HepG2 (cell line): ENCODE results near the gene E2F8. TPM values are rescaled to one million over a fixed set of nuclear protein-coding genes. Genes with fewer than 3 reads are reported as not detected.

Source experiments
- ATAC-seq: fragments of 200-7000 bp; cut with Tn5 transposase; 3 replicates; pipeline ENCODE4 v1.9.1; 2020; ENCODE audit warnings: mild to moderate bottlenecking, moderate library complexity
- BruUV-seq: library from RNA; stranded (reverse); fragments of 400-500 nt; replicated peaks from 2 replicates; lab custom pipeline; 2021; lab: Mats Ljungman, UMichigan
- CTCF ChIA-PET: fragments of 300-600 bp; formaldehyde crosslinking; extraction: SDS; loops from one replicate; lab custom pipeline; 2021; ENCODE audit warnings: low total read pairs, inconsistent platforms, low intra/inter-chr PET ratio; lab: Yijun Ruan, JAX
- POLR2A ChIA-PET: fragments of 350-600 bp; sonication (Branson Sonifier 250); formaldehyde crosslinking; loops from one replicate; lab custom pipeline; 2020; ENCODE audit warnings: antibody characterized with exemption, inconsistent platforms; lab: Yijun Ruan, JAX
- DNase-seq: peaks from one replicate; pipeline ENCODE4 v3.0.0-alpha.2; 2015; ENCODE audit warnings: low spot score
- FAIRE-seq: peaks from 3 replicates; lab custom pipeline; 2011; peaks lifted over from hg19 to GRCh38; lab: Jason Lieb, UNC
- H2AFZ ChIP-seq: one replicate; pipeline ENCODE4 v1.6.1; 2011; ENCODE audit warnings: low read length, inconsistent platforms
- H3K27ac ChIP-seq: fragments of 300-600 bp; 3 replicates; pipeline ENCODE4 v1.8.0; 2011; ENCODE audit warnings: mixed run types, mild to moderate bottlenecking, mixed read lengths, low read length, inconsistent platforms; ENCODE audit not compliant: insufficient read depth; ENCODE audit errors: extremely low read length
- H3K27me3 ChIP-seq, 2 experiments: fragments of 200-600 bp in 1 of 2; 2 replicates in 1 of 2; 3 replicates in 1 of 2; pipeline versions ENCODE4 v1.6.0 to v1.8.0; 2011; ENCODE audit warnings: low read length in 2 of 2, mild to moderate bottlenecking in 2 of 2, moderate library complexity in 2 of 2, inconsistent platforms in 1 of 2; ENCODE audit not compliant: insufficient read depth in 2 of 2, control insufficient read depth in 1 of 2
- H3K36me3 ChIP-seq, 2 experiments: fragments of 200-600 bp in 1 of 2; replicated peaks in 1 of 2; 2 replicates in 1 of 2; 3 replicates in 1 of 2; pipeline versions ENCODE4 v1.5.1 to v1.8.0; 2011; ENCODE audit warnings: low read length in 2 of 2, inconsistent platforms in 1 of 2; ENCODE audit not compliant: insufficient read depth in 2 of 2, control insufficient read depth in 1 of 2
- H3K4me1 ChIP-seq: 2 replicates; pipeline ENCODE4 v1.5.1; 2012; ENCODE audit warnings: low read length, inconsistent platforms; ENCODE audit not compliant: insufficient read depth
- H3K4me2 ChIP-seq: 2 replicates; pipeline ENCODE4 v1.6.0; 2011; ENCODE audit warnings: low read depth, low read length, inconsistent platforms
- H3K4me3 ChIP-seq, 3 experiments: fragments of 200-600 bp in 1 of 3; sonication (generic), shearing (Covaris generic) in 1 of 3; replicated peaks in 1 of 3; 2 replicates each; pipeline ENCODE4 v1.5.1; 2011 to 2016; ENCODE audit warnings: low read length in 3 of 3, inconsistent platforms in 2 of 3, low read depth in 2 of 3, mild to moderate bottlenecking in 2 of 3, control low read depth in 1 of 3, mixed read lengths in 1 of 3; ENCODE audit not compliant: insufficient read depth in 1 of 3
- H3K79me2 ChIP-seq: one replicate; pipeline ENCODE4 v1.6.1; 2011; ENCODE audit warnings: low read length, inconsistent platforms; ENCODE audit not compliant: insufficient read depth
- H3K9ac ChIP-seq: 2 replicates; pipeline ENCODE4 v1.6.0; 2011; ENCODE audit warnings: mild to moderate bottlenecking, low read depth, low read length, inconsistent platforms; ENCODE audit not compliant: insufficient read depth
- H3K9me3 ChIP-seq: 2 replicates; pipeline ENCODE4 v1.5.1; 2012; ENCODE audit warnings: mild to moderate bottlenecking, low read length
- H4K20me1 ChIP-seq: 2 replicates; pipeline ENCODE4 v1.6.0; 2011; ENCODE audit warnings: inconsistent platforms, mild to moderate bottlenecking, low read length, moderate library complexity; ENCODE audit not compliant: insufficient read depth
- CCAR2 ChIP-seq: fragments of 200-400 bp; formaldehyde crosslinking; optimal IDR thresholded peaks from 2 replicates; pipeline ENCODE3; 2018; ENCODE audit warnings: low read depth, mild to moderate bottlenecking, low read length, moderate library complexity
- CENPX ChIP-seq: sonication (generic); formaldehyde crosslinking; IDR thresholded peaks from 2 replicates; pipeline ENCODE4 v1.9.0; 2021; ENCODE audit warnings: mild to moderate bottlenecking, missing genetic modification reagents, moderate library complexity
- HDAC2 ChIP-seq: sonication (generic); formaldehyde crosslinking; IDR thresholded peaks from 2 replicates; pipeline ENCODE4 v1.4.0; 2020; ENCODE audit warnings: missing genetic modification reagents
- JARID2 ChIP-seq: sonication (generic); formaldehyde crosslinking; IDR thresholded peaks from 2 replicates; pipeline ENCODE4 v1.8.1; 2023; ENCODE audit warnings: missing genetic modification reagents, inconsistent platforms; ENCODE audit not compliant: insufficient replicate concordance
- MEF2D ChIP-seq: sonication (generic); formaldehyde crosslinking; IDR thresholded peaks from 2 replicates; pipeline ENCODE4 v1.5.1; 2020; ENCODE audit warnings: mild to moderate bottlenecking, missing genetic modification reagents
- PHB2 ChIP-seq: fragments of 450-650 bp; IDR thresholded peaks from 2 replicates; pipeline ENCODE4 v1.6.1; 2018; ENCODE audit not compliant: partially characterized antibody
- PTBP1 ChIP-seq: fragments of 200-400 bp; formaldehyde crosslinking; IDR thresholded peaks from 2 replicates; pipeline ENCODE4 v1.6.1; 2018; ENCODE audit warnings: low read length, low read depth; ENCODE audit not compliant: poor library complexity, severe bottlenecking
- RBFOX2 ChIP-seq: fragments of 200-400 bp; formaldehyde crosslinking; IDR thresholded peaks from 2 replicates; pipeline ENCODE4 v1.6.1; 2017; ENCODE audit warnings: low read depth, mild to moderate bottlenecking, low read length
- RELA ChIP-seq: sonication (generic); formaldehyde crosslinking; IDR thresholded peaks from 2 replicates; pipeline ENCODE4 v1.4.0; 2020; ENCODE audit warnings: missing genetic modification reagents
- SMYD3 ChIP-seq: sonication (generic); formaldehyde crosslinking; IDR thresholded peaks from 2 replicates; pipeline ENCODE4 v1.8.1; 2023; ENCODE audit warnings: mild to moderate bottlenecking, missing genetic modification reagents
- YY1 ChIP-seq: IDR thresholded peaks from 2 replicates; pipeline ENCODE4 v1.6.1; 2011; ENCODE audit warnings: low read length, low read depth, moderate library complexity, mild to moderate bottlenecking; ENCODE audit not compliant: insufficient read depth, insufficient replicate concordance
- ZFP82 ChIP-seq: sonication (generic); formaldehyde crosslinking; IDR thresholded peaks from 2 replicates; pipeline ENCODE4 v1.5.1; 2020; ENCODE audit warnings: mild to moderate bottlenecking, missing genetic modification reagents, borderline replicate concordance
- ZNF333 ChIP-seq: sonication (generic); formaldehyde crosslinking; IDR thresholded peaks from 2 replicates; pipeline ENCODE4 v1.4.0; 2020; ENCODE audit warnings: mild to moderate bottlenecking, missing genetic modification reagents, borderline replicate concordance
- ZNF672 ChIP-seq: sonication (generic); formaldehyde crosslinking; IDR thresholded peaks from 2 replicates; pipeline ENCODE4 v1.8.1; 2022; ENCODE audit warnings: missing genetic modification reagents
- ZNF747 ChIP-seq: sonication (generic); formaldehyde crosslinking; IDR thresholded peaks from 2 replicates; pipeline ENCODE4 v1.8.1; 2023; ENCODE audit warnings: missing genetic modification reagents, mild to moderate bottlenecking, borderline replicate concordance
- ZSCAN21 ChIP-seq: sonication (generic); formaldehyde crosslinking; IDR thresholded peaks from 2 replicates; pipeline ENCODE4 v1.8.0; 2022; ENCODE audit warnings: mild to moderate bottlenecking, missing genetic modification reagents, moderate library complexity, borderline replicate concordance
- WGBS: methylation state at CpG from one replicate; pipeline ENCODE4 v1.1.6; 2017; ENCODE audit warnings: low lambda C conversion rate; 5-methylcytosine and 5-hydroxymethylcytosine counted together
- in situ Hi-C: cut with HindIII; loops from 2 replicates; pipeline ENCODE4 v1.10.0; 2017; ENCODE audit warnings: low pct_unique_long_range_greater_than_20kb; ENCODE audit not compliant: extremely low pct_ligation_motif_present
- intact Hi-C: fragments of 100-400 bp; cut with micrococcal nuclease; formaldehyde crosslinking; loops from one replicate; pipeline ENCODE4 v1.10.0; 2022; ENCODE audit not compliant: unreplicated experiment
- polyA plus RNA-seq, 8 experiments: library from polyadenylated mRNA; depleted of rRNA in 3 of 8; stranded (reverse) in 7 of 8; unstranded in 1 of 8; fragments of >200 nt; fragmentation: Illumina TruSeq in 4 of 8; extraction: Trizol in 4 of 8; gene quantifications; 2 replicates each; pipeline versions ENCODE4 v1.2.1 to v1.2.3, GENCODE V29; 2011 to 2016; ENCODE audit warnings: low read depth in 4 of 8, missing spikeins in 1 of 8, mixed read lengths in 1 of 8; ENCODE audit not compliant: insufficient read depth in 1 of 8
- total RNA-seq, 5 experiments: library from RNA; depleted of rRNA; stranded (reverse); fragments of >200 nt; fragmentation: Illumina TruSeq; extraction: Trizol; gene quantifications; 2 replicates each; pipeline ENCODE4 v1.2.3, GENCODE V29; 2016; ENCODE audit warnings: low read depth in 1 of 5
- TF ChIP-seq, protein P1 (sequence below): sonication (generic); formaldehyde crosslinking; IDR thresholded peaks from 2 replicates; pipeline ENCODE4 v1.5.0; 2020; ENCODE audit warnings: mild to moderate bottlenecking, missing genetic modification reagents, moderate library complexity
- TF ChIP-seq, protein P2 (sequence below): sonication (generic); formaldehyde crosslinking; IDR thresholded peaks from 2 replicates; pipeline ENCODE4 v1.8.0; 2022; ENCODE audit warnings: missing genetic modification reagents, mild to moderate bottlenecking, moderate library complexity, borderline replicate concordance

Gene E2F8
- total and polyA plus RNA-seq, 2 of the 13 experiments (the other 11 are each of a cell fraction or from before 2014, with no cell fraction given) = 3.3 to 8.9 TPM

DNA sequence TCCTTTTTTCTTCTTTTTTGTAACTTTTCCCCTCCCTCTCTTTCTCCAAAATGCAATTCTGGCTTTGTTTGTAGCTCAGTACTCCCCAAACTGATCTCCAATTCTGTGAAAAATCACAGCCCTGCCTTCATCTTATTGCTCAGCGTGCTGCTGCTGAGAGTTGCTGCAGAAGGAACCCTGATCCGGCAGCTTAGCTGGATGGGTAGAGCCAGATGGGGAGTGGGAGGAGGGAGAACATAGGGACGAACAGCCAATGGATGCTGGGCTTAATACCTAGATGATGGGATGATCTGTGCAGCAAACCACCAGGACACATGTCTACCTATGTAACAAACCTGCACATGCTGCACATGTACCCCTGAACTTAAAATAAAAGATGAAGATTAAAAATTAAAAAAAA is 47.5 kb upstream of the E2F8 start:
- DNase-seq = no peak
- CTCF ChIA-PET = no interaction called here
- TF ChIP-seq ZNF333 = no peak
- TF ChIP-seq, protein P1, sequence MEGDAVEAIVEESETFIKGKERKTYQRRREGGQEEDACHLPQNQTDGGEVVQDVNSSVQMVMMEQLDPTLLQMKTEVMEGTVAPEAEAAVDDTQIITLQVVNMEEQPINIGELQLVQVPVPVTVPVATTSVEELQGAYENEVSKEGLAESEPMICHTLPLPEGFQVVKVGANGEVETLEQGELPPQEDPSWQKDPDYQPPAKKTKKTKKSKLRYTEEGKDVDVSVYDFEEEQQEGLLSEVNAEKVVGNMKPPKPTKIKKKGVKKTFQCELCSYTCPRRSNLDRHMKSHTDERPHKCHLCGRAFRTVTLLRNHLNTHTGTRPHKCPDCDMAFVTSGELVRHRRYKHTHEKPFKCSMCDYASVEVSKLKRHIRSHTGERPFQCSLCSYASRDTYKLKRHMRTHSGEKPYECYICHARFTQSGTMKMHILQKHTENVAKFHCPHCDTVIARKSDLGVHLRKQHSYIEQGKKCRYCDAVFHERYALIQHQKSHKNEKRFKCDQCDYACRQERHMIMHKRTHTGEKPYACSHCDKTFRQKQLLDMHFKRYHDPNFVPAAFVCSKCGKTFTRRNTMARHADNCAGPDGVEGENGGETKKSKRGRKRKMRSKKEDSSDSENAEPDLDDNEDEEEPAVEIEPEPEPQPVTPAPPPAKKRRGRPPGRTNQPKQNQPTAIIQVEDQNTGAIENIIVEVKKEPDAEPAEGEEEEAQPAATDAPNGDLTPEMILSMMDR (CRISPR knock-in tag) = no peak
- no peak for TF ChIP-seq SMYD3 (CRISPR knock-in tag)
- no peak for TF ChIP-seq YY1
- TF ChIP-seq CENPX (CRISPR knock-in tag) = no peak
- TF ChIP-seq RELA (CRISPR knock-in tag) = no peak
- TF ChIP-seq PHB2 = no peak
- TF ChIP-seq ZSCAN21 (CRISPR knock-in tag) = no peak
- no peak for TF ChIP-seq ZNF747
- no peak for TF ChIP-seq CCAR2
- no peak for TF ChIP-seq JARID2 (CRISPR knock-in tag)
- no peak for TF ChIP-seq ZNF672
- TF ChIP-seq, protein P2, sequence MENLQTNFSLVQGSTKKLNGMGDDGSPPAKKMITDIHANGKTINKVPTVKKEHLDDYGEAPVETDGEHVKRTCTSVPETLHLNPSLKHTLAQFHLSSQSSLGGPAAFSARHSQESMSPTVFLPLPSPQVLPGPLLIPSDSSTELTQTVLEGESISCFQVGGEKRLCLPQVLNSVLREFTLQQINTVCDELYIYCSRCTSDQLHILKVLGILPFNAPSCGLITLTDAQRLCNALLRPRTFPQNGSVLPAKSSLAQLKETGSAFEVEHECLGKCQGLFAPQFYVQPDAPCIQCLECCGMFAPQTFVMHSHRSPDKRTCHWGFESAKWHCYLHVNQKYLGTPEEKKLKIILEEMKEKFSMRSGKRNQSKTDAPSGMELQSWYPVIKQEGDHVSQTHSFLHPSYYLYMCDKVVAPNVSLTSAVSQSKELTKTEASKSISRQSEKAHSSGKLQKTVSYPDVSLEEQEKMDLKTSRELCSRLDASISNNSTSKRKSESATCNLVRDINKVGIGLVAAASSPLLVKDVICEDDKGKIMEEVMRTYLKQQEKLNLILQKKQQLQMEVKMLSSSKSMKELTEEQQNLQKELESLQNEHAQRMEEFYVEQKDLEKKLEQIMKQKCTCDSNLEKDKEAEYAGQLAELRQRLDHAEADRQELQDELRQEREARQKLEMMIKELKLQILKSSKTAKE (CRISPR knock-in tag) = no peak
- no peak for TF ChIP-seq MEF2D (CRISPR knock-in tag)
- TF ChIP-seq ZFP82 (CRISPR knock-in tag) = no peak
- no peak for TF ChIP-seq HDAC2 (CRISPR knock-in tag)
- no peak for TF ChIP-seq PTBP1
- TF ChIP-seq RBFOX2 = no peak
- TF ChIP-seq, all 625 proteins: peak for 0
- Histone ChIP-seq H3K9ac (no peak overlapping the region), H4K20me1 (no peaks in the 10 kb centered on the region), H3K4me2 (no peak overlapping the region), H3K4me3 (no peak overlapping the region), H3K27me3 (peaks cover 1 to 6% of the 10 kb centered on the region in 2 experiments; a peak in 2 of 5 replicates), H3K36me3 (no peaks in the 10 kb centered on the region), H3K27ac (no peak overlapping the region), H3K9me3 (no peaks in the 10 kb centered on the region), H3K4me1 (no peaks in the 10 kb centered on the region), H3K79me2 (no peaks in the 10 kb centered on the region), H2AFZ (no peak overlapping the region)
- intact Hi-C loops (no loop called here), in situ Hi-C loops (no loop called here)
- POLR2A ChIA-PET = no interaction called here
- no TSS peak for BruUV-seq
- 0% methylated on average over 3 of the region's 3 CpGs for WGBS
- FAIRE-seq (no peak), ATAC-seq (no peak)
